NT2/D1 (cell line): ENCODE results near the gene NT5DC3.

Experiments
- SUZ12 ChIP-seq: IDR thresholded peaks from 2 replicates; pipeline ENCODE4 v1.6.1; 2011; ENCODE audit not compliant: insufficient read length, insufficient read depth; ENCODE audit errors: extremely low read depth
- YY1 ChIP-seq: IDR thresholded peaks from 2 replicates; pipeline ENCODE4 v1.6.1; 2011; ENCODE audit not compliant: insufficient read length, insufficient read depth
- ZNF274 ChIP-seq: IDR thresholded peaks from 2 replicates; pipeline ENCODE4 v1.6.1; 2011; ENCODE audit warnings: mild to moderate bottlenecking, low read depth, low read length

DNA sequence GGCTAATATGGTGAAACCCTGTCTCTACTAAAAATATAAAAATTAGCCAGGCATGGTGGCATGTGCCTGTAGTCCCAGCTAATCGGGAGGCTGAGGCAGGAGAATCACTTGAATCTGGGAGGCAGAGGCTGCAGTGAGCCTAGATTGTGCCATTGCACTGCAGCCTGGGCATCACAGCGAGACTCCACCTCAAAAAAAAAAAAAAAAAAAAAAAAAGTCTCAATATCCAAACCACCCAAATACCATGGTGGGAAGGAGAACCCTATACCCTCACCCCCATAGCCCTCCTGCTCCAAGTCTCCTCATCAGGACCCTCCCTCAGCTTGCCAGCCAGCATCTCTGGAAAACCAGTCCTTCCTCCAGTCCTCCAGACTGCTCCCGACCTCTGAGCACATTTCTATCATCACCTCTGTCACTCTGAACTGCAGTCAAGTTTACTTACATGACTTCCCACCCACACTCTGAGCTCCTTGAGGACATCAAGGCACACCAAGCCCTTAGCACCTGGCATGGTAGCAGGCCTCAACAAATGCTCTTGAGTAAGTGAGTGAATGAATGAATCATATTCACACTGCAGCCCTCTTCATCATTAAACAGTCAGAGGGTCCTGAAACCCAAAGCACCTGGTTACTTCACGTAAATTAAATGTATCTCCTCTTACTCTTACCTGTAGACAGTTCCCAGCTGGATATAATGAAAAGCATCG is 35.2 kb downstream of the NT5DC3 start:
- TF ChIP-seq ZNF274 (no peak), SUZ12 (no peak), YY1 (no peak)
